LHCN-M2 (cell line): Measurements from ENCODE around the gene FGF14. TPM values are rescaled to one million over a fixed set of nuclear protein-coding genes. Genes with fewer than 3 reads are reported as not detected.

Experiments
- DNase-seq: peaks from one replicate; pipeline ENCODE4 v3.0.0-alpha.2; 2012; ENCODE audit warnings: low read depth
- total RNA-seq: library from RNA; depleted of rRNA; stranded (reverse); fragments of >200 nt; gene quantifications from 2 replicates; pipeline ENCODE4 v1.2.3, GENCODE V29; 2014; rRNA removed

The FGF14 gene
- total RNA-seq, 1 experiment from 2014 or later: 0.06 TPM

- peak; percentile 63 for DNase-seq
Observed at GRCh38 chr13:101673360-101674105, 728.3 kb downstream of the FGF14 start.

- no peak for DNase-seq
Observed at GRCh38 chr13:101661839-101662238, 740.0 kb downstream of the FGF14 start.

Other genes starting within 250 kb of the FGF14 start
- 56.9 and 57.3 TPM in 2 replicates for gene TPP2, start 194.9 kb upstream of the FGF14 start, total RNA-seq